NCI-H1417 treated with DMSO at 0.1 percent for 48 hours (cell line): Measurements from ENCODE around the gene DAG1.

ENCODE experiments used
- DNase-seq: peaks from one replicate; lab custom pipeline; 2025; lab: John Stamatoyannopoulos, UW

DAG1 gene

GRCh38 chr3:49469936-49470713 lies at the start of gene DAG1:
DAG1 (plus strand) TSS chr3:49470267; CDS start chr3:49510535, 40,268 bp downstream.
- DNase-seq = peak; percentile 67

GRCh38 chr3:49421890-49422378 lies 48.1 kb upstream of the DAG1 start:
- no peak for DNase-seq

- no peak for DNase-seq
Measured at GRCh38 chr3:49422379-49423248, 47.5 kb upstream of the DAG1 start, which contains the start of gene AMT. AMT (minus strand) TSS chr3:49422473; CDS start chr3:49422450, 23 bp downstream.

GRCh38 chr3:49424816-49425215 lies 45.3 kb upstream of the DAG1 start:
- DNase-seq = no peak

GRCh38 chr3:49427586-49427985 lies 42.5 kb upstream of the DAG1 start:
- DNase-seq = no peak

GRCh38 chr3:49428752-49429080 lies 41.4 kb upstream of the DAG1 start:
- no peak for DNase-seq

- DNase-seq = no peak
Measured at GRCh38 chr3:49434731-49435130, 35.3 kb upstream of the DAG1 start.

GRCh38 chr3:49445391-49445790 lies 24.7 kb upstream of the DAG1 start:
- DNase-seq = no peak

- DNase-seq = no peak
Measured at GRCh38 chr3:49453621-49454020, 16.4 kb upstream of the DAG1 start.

GRCh38 chr3:49454458-49454857 lies 15.6 kb upstream of the DAG1 start:
- DNase-seq = no peak

- DNase-seq = no peak
Measured at GRCh38 chr3:49454898-49455681, 15.0 kb upstream of the DAG1 start.

GRCh38 chr3:49456466-49456865 lies 13.6 kb upstream of the DAG1 start:
- no peak for DNase-seq

GRCh38 chr3:49460188-49460890 lies 9.7 kb upstream of the DAG1 start:
- no peak for DNase-seq

- no peak for DNase-seq
Measured at GRCh38 chr3:49460956-49461355, 9.1 kb upstream of the DAG1 start.

- DNase-seq = no peak
Measured at GRCh38 chr3:49461443-49462171, 8.5 kb upstream of the DAG1 start.

GRCh38 chr3:49462222-49462621 lies 7.8 kb upstream of the DAG1 start:
- DNase-seq = no peak

- no peak for DNase-seq
Measured at GRCh38 chr3:49465270-49466034, 4.6 kb upstream of the DAG1 start.

- DNase-seq = no peak
Measured at GRCh38 chr3:49466085-49466484, 4.0 kb upstream of the DAG1 start.

- DNase-seq = no peak
Measured at GRCh38 chr3:49469037-49469935, 781 bp upstream of the DAG1 start.
